ENCODE data around the gene CUL1.
"Not testable (repeated sequence)": the region's sequence is repeated elsewhere in the genome, so short reads cannot be mapped to it uniquely, and the experiment has no call there.

The CUL1 gene

GRCh38 chr7:148704970-148705369 lies 6.3 kb downstream of the CUL1 start:
- H3K4me3 ChIP-seq (ENCODE audit: control insufficient read depth, low read depth, low read length): no peak overlapping the region
- TF ChIP-seq, protein P1, sequence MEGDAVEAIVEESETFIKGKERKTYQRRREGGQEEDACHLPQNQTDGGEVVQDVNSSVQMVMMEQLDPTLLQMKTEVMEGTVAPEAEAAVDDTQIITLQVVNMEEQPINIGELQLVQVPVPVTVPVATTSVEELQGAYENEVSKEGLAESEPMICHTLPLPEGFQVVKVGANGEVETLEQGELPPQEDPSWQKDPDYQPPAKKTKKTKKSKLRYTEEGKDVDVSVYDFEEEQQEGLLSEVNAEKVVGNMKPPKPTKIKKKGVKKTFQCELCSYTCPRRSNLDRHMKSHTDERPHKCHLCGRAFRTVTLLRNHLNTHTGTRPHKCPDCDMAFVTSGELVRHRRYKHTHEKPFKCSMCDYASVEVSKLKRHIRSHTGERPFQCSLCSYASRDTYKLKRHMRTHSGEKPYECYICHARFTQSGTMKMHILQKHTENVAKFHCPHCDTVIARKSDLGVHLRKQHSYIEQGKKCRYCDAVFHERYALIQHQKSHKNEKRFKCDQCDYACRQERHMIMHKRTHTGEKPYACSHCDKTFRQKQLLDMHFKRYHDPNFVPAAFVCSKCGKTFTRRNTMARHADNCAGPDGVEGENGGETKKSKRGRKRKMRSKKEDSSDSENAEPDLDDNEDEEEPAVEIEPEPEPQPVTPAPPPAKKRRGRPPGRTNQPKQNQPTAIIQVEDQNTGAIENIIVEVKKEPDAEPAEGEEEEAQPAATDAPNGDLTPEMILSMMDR (conservative IDR thresholded peaks at IDR 0.05; ENCODE audit: control insufficient read depth, insufficient read depth, low read depth, low read length): no peak
- no peak for DNase-seq (ENCODE audit: low read depth)

GRCh38 chr7:148706368-148706767 lies 7.7 kb downstream of the CUL1 start:
- H3K4me3 ChIP-seq (ENCODE audit: control insufficient read depth, low read depth, low read length): no peak overlapping the region
- TF ChIP-seq, protein P1 (conservative IDR thresholded peaks at IDR 0.05; ENCODE audit: control insufficient read depth, insufficient read depth, low read depth, low read length): no peak
- DNase-seq (ENCODE audit: low read depth): no peak

DNA sequence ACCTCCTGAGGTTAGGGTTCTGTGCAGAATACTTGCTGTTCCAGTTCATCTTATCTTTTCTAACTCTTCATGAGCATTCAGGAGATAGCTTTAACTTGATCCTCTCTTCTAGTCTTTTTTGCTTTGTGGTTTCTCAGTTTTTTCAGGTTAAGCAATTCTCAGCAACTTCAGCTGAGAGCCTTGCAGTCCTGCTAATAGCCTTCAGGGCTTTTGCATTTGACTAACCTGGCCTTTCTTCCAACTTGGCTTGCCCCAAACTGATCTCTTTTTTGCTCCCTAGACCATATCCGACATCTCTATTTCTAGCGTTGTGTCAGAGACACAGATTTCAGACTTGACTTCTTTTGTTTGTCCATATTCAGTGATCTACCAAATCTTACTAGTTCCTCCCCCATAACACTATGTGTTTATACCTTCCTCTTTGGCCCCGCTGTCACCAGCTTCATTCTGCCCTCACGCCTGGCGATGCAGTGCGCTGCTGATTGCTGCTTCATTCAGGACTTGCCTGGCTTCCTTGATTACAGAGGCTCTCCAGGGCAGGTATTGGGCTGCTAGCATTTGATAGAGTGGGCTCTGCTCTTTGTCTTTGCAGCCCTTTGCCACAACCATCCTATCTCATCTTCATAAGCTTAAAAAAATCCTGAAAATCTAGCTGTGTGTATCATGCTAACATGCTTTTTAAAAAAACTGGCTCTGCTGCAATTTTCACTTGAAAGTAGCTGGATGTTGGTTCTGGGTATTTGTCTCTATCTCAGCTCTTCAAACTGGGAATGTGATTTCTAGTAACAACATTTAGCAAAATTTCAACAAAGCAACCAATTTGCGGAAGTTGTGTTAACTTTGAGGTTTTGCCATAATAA lies 9.6 kb downstream of the CUL1 start:
- TF ChIP-seq, protein P1 (conservative IDR thresholded peaks at IDR 0.05; ENCODE audit: control insufficient read depth, insufficient read depth, low read depth, low read length): no peak
- H3K4me3 ChIP-seq (ENCODE audit: control insufficient read depth, low read depth, low read length): no peak overlapping the region
- no peak for DNase-seq (ENCODE audit: low read depth)

- no peak for DNase-seq (ENCODE audit: low read depth)
- TF ChIP-seq, protein P1 (conservative IDR thresholded peaks at IDR 0.05; ENCODE audit: control insufficient read depth, insufficient read depth, low read depth, low read length): no peak
- no peak overlapping the region for H3K4me3 ChIP-seq (ENCODE audit: control insufficient read depth, low read depth, low read length)
Observed at GRCh38 chr7:148709014-148709413, 10.3 kb downstream of the CUL1 start.

DNA sequence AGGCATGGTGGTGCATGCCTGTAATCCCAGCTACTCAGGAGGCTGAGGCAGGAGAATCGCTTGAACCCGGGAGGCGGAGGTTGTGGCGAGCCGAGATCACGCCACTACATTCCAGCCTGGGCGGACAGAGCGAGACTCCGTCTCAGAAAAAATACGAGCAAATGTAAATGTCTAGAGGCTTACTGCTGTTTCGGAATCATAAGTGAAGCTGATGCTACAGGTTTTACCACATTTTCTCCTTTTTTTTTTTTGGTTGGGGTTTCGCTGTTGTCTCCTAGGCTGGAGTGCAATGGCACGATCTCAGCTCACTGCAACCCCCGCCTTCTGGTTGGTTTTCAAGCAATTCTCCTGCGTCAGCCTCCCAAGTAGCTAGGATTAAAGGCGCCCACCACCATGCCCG lies 11.7 kb downstream of the CUL1 start:
- not testable (repeated sequence) for DNase-seq (ENCODE audit: low read depth); H3K4me3 ChIP-seq (ENCODE audit: control insufficient read depth, low read depth, low read length)

DNA sequence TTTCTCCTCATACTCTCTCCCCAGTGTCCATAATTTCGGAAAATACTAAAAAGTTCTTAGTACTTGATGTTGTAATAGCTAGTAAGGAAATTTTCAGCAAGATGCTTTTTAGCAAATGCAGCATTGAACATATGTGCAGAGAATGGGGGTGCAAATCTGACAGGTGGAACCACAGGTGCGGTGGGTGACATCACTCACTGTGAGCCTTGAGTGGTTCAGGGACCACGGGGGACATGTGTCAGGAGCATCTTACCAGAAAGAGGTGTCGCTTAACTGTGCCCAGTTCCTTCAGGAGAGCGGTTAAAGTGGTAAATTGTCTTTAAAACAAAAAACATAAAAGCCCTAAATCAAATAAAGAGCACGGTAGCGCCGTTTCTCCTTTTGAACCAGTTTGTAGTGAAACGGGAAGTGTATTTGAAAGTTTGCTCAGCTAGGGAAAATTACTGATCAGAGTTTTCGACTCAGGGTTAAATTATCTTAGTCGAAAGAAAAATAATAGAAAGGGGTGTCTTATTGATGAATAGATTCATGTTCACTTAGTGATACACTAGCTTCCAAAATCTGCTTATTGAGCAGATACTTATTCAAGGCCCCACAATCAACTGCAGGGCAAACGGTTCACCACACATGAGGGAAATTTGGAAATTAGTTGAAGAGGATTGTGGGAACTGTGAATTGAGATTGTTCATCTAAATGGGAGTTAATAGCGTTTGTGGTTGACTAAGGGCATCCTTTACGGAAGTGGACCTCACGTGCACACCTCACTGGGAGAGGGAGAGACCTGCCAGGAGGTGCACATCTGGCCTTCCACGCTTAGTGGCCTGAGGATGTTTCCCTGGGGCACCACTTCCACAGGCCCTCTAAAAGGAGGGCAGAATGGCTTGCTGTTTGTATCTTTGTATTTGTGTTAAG lies 12.7 kb downstream of the CUL1 start:
- TF ChIP-seq, protein P1 (conservative IDR thresholded peaks at IDR 0.05; ENCODE audit: control insufficient read depth, insufficient read depth, low read depth, low read length): no peak
- no peak for DNase-seq (ENCODE audit: low read depth)
- H3K4me3 ChIP-seq (ENCODE audit: control insufficient read depth, low read depth, low read length): no peak overlapping the region
